ENCODE measurements around the gene SAMD4A.
"Not testable (repeated sequence)": the region's sequence is repeated elsewhere in the genome, so short reads cannot be mapped to it uniquely, and the experiment has no call there.

The SAMD4A gene

GRCh38 chr14:54599966-54600716 is 33.2 kb downstream of the SAMD4A start:
- no peak for DNase-seq

GRCh38 chr14:54600717-54601109 is 33.8 kb downstream of the SAMD4A start:
- no peak for DNase-seq

GRCh38 chr14:54603362-54603761 is 36.4 kb downstream of the SAMD4A start:
- no peak for DNase-seq

- peak in 1 of 14 donors; percentile 22 for DNase-seq
Observed at GRCh38 chr14:54606178-54606577, 39.2 kb downstream of the SAMD4A start.

- no peak for DNase-seq
Observed at GRCh38 chr14:54606631-54607133, 39.8 kb downstream of the SAMD4A start.

DNA sequence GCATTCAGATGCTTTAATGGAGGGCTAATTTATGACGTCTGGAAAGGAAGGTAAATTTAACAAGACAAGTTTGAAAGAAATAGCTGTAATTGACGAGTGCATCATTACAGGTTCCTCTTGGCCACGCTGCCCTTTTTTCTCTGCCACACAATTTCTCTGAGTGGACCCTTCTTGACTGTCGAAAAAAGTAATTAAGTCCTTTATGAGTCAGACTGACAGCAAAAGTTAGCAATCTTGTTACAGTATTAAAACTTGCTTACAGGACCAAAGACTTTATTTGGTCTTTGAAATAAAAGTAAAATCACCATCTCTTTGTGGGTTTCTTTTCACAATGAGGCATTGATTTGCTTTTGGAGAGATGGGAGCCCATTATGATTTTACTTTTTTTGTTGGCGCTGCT is 42.6 kb downstream of the SAMD4A start:
- no peak for DNase-seq

- DNase-seq = peak in 1 of 14 donors; percentile 18
Observed at GRCh38 chr14:54610051-54610977, 43.4 kb downstream of the SAMD4A start.

DNA sequence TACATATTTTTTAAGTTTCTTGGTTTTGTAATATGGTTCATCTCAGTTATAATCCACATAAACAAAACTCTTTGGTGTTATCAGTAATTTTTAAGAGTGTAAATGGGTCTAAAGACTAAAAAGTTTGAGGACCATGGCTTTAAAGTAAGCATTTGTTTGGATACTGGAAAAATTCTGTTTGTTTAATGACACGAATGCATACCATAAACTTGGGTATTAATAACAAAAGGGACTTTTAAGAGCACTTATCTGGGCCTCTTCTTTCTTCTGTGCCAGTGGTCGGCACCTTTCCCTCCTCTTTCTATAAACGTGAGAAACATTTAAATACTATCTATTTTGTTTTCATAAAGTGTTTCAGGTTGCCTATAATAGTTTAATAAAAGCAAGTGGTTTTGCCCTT is 47.4 kb downstream of the SAMD4A start:
- DNase-seq = no peak

DNA sequence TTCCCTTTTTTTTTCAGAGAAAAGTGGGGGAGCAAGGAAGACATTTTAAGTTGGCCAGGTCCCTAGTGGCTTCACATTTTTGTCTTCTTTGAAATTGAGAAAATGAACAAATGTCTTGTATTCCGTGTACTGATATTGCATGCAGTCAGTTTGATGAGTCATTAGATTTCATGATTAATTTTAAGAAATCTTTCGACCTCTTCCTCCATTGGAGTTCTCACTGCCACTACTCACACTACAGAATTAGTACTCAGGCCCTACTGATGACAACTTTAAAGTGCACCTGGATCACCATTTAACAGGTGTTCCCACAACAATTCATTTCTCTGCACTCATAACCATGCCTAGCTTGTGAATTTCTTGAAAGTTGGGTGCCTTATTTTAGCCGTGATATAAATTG is 50.5 kb downstream of the SAMD4A start:
- no peak for DNase-seq

DNA sequence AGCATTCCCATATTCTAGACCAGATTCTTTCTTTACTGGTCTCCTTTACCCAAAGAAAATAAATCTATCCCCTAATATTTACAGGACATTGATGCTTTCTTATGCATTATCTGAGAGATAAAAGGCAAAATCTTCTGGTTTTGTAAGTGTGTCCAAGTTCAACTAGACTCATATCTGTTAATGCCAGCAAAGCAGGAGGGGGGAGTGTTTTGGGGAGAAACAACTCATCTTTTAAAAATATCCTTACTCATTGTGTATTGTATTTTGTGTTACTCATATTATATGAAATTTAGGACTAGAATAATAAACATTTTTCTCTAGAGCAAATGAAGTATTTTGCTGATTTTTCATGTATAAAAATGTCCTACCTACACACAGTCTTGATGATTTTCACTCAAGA is 54.8 kb downstream of the SAMD4A start:
- DNase-seq = no peak

- no peak for DNase-seq
Observed at GRCh38 chr14:54622192-54622958, 55.4 kb downstream of the SAMD4A start.

- DNase-seq = no peak
Observed at GRCh38 chr14:54623279-54624004, 56.5 kb downstream of the SAMD4A start.

DNA sequence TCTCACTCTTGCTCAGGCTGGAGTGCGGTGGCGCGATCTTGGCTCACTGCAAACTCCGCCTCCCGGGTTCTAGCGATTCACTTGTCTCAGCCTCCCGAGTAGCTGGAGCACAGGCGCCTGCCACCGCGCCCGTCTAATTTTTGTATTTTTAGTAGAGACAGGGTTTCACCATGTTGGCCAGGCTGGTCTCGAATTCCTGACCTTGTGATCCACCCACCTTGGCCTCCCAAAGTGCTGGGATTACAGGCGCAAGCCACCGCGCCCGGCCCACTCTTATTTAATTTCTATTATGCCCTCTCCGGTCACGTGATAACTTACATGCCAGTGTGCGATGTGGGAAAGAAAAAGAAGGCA is 57.1 kb downstream of the SAMD4A start:
- DNase-seq = not testable (repeated sequence)

DNA sequence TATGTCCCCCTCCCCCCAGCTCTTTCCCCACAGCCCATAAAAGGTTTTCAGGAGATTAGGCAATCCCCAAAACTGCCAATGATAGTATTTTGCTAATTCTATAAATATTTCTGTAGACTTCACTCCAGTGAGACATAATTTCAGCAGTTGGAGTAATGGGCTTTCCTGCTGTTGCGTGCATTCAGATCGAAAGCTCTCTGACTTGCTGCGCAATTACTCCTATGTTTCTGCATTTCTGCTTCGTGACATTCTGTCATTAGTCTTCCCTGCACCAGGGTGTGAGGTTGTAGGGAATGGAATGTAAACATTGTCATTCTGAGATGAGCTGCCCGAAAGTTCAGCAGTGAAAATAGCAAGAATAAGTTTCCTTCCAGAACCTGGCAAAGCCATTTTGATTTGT is 58.2 kb downstream of the SAMD4A start:
- no peak for DNase-seq

GRCh38 chr14:54627219-54627539 is 60.3 kb downstream of the SAMD4A start:
- DNase-seq = peak in 2 of 14 donors; percentile 37

DNA sequence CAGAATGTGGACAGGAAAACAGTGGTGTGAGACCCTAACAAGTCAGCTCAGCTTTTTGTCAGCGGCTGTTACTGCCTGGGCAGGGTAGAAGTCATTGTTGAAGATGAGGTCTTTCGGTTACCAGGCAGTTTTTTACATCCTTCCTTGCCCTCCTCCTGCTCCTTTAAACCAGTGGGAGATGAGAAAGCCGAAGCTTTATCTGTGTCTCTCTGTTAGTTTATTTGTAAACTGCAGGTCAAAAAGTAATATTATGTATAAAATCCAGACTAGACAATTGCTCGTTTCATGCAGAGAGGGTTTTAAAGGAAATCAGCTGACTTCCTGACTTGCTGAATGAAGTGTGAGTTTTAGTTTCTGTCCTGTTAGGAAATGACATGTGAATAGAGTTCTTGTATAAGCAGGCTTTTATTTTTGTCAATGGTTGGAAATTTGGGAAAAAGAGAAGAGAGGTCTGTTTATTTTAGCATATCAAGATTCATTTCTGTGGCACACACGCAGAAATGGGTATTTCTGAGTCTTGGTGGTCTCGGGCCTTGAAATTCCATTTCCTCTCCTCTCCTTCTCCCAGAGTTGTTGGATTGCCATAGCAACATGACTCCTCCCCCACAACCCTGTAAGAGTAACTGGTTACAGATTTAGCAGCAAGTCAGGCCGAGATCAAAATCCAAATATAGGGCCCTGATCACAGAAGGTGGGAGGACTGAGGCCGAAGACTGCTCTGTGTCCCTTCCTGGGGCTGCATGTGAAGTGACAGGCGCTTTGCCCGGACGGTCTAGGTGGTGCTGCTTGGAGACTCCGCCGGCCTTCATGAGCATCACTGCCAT is 60.8 kb downstream of the SAMD4A start:
- peak in 8 of 14 donors; percentile 11 to 56 (median 37) for DNase-seq

GRCh38 chr14:54629183-54629582 is 62.3 kb downstream of the SAMD4A start:
- no peak for DNase-seq

DNA sequence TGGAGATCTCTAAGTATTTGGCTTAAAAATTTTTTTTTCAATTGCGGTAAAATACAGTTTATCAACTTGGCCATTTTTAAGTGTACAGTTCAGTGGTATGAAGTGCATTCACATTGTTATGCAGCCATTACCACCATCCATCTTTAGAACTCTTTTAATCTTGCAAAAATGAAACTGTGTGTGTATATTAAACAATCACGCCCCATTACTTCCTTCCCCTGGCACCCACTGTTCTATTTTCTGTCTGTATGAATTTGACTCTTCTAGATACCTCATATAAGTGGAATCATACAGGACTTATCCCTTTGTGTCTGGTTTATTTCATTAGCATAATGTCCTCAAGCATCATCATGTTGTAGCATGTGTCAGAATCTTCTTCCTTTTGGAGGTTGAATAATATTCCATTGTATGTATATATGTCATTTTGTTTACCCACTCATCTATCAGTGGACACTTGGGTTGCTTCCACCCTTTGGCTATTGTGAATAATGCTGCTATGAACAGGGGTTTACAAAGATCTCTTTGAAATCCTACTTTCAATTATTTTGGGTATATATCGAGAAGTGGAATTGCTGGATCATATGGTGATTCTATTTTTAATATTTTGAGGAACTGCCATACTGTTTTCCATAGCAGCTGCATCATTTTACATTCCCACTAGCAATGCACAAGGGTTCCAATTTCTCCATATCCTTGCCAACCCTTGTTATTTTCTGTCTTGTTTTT is 62.9 kb downstream of the SAMD4A start:
- no peak for DNase-seq

DNA sequence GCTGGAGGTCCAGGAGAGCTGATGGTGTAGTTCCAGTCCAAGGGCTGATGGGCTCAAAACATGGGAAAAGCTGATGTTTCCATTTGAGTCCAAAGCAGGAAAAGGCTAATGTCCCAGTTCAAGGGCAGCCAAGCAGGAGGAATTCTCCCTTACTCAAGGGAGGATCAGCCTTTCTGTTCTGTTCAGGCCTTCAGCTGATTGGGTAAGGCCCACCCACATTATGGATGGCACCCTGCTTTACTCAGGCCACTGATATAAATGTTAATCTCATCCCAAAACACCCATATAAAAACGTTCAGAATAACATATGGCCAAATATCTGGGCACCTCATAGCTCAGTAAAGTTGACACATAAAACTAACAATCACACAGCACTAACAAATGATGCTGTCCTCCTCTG is 64.1 kb downstream of the SAMD4A start:
- DNase-seq = no peak

DNA sequence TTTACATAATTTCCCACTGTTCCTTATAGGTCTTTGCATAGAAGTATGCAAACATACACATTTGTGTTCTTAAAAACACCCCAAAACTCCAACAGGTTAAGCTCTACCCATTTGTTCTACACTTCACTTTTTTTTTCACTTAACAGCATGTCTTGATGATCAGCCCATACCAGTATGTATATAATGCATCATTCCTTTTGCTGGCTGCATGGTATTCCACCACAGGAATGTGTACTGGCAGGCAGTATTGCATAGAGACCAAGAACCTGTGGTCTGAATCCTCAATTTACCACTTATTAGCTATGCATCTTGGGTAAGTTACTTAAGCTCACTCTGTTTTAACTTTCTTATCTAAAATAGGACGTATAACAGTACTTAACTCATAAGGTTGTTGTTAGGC is 65.5 kb downstream of the SAMD4A start:
- DNase-seq = no peak

GRCh38 chr14:54633076-54633475 is 66.1 kb downstream of the SAMD4A start:
- DNase-seq = no peak

All from C1 segment of cervical spinal cord (tissue), 14 donors.